Neural cell (in vitro differentiated cells): ENCODE measurements around the gene TBC1D5.

Experiments
- EP300 ChIP-seq: fragments of 450-650 bp; conservative IDR thresholded peaks from 2 replicates; pipeline ENCODE4 v1.6.1; 2014; ENCODE audit warnings: antibody characterized with exemption, mild to moderate bottlenecking, moderate library complexity; ENCODE audit not compliant: poor library complexity, severe bottlenecking
- EZH2 ChIP-seq: fragments of 200-600, 300-800 bp; shearing (Covaris generic), sonication (generic); IDR thresholded peaks from 2 replicates; pipeline ENCODE4 v1.6.1; 2014; ENCODE audit warnings: antibody characterized with exemption, low read length, borderline replicate concordance, mild to moderate bottlenecking; ENCODE audit not compliant: insufficient read depth, poor library complexity, severe bottlenecking
- POLR2AphosphoS5 ChIP-seq: IDR thresholded peaks from 2 replicates; pipeline ENCODE4 v1.6.1; 2012
- TF ChIP-seq, protein P1 (sequence below): fragments of 450-650 bp; IDR thresholded peaks from 2 replicates; pipeline ENCODE4 v1.5.1; 2014; ENCODE audit warnings: antibody characterized with exemption, mild to moderate bottlenecking, moderate library complexity; ENCODE audit not compliant: poor library complexity, severe bottlenecking

DNA sequence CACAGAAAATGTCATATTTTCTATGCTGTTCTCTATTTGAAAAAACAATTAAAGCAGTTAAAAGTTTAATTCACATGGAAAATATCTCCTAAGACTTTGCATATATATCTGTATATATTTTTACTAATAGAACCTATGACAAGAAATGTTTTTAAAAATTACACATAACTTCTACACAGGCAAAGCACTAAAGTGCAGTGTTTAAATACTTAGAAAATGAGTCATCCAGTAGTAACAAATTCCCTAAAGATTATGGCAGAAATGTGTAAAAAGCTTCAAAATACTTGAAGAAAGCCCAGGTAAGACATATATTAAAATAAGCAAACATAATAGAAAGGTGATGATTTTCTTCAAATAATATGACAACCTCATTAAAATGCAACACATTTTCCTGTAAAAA, 236.6 kb downstream of the TBC1D5 start:
- TF ChIP-seq EZH2, result no peak
- no peak for TF ChIP-seq POLR2AphosphoS5
- TF ChIP-seq, protein P1, sequence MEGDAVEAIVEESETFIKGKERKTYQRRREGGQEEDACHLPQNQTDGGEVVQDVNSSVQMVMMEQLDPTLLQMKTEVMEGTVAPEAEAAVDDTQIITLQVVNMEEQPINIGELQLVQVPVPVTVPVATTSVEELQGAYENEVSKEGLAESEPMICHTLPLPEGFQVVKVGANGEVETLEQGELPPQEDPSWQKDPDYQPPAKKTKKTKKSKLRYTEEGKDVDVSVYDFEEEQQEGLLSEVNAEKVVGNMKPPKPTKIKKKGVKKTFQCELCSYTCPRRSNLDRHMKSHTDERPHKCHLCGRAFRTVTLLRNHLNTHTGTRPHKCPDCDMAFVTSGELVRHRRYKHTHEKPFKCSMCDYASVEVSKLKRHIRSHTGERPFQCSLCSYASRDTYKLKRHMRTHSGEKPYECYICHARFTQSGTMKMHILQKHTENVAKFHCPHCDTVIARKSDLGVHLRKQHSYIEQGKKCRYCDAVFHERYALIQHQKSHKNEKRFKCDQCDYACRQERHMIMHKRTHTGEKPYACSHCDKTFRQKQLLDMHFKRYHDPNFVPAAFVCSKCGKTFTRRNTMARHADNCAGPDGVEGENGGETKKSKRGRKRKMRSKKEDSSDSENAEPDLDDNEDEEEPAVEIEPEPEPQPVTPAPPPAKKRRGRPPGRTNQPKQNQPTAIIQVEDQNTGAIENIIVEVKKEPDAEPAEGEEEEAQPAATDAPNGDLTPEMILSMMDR, result no peak
- TF ChIP-seq EP300, result no peak
